ENCODE measurements around the gene SLC33A1. TPM values are rescaled to one million over a fixed set of nuclear protein-coding genes. Genes with fewer than 3 reads are reported as not detected.
"Not testable (repeated sequence)": the region's sequence is repeated elsewhere in the genome, so short reads cannot be mapped to it uniquely, and the experiment has no call there.

SLC33A1 gene
- total and polyA plus RNA-seq, 2 of the 8 experiments (the other 6 are each of a cell fraction or from before 2014, with no cell fraction given): 15.6 to 24.2 TPM

GRCh38 chr3:155828490-155829098, 25.6 kb downstream of the SLC33A1 start:
- H3K23ac ChIP-seq (ENCODE audit: insufficient read length); H3K9me3 ChIP-seq (ENCODE audit: insufficient read depth in 2 of 2, low read depth in 1 of 2, low read length in 1 of 2); H3K27me3 ChIP-seq (replicated peaks in 1 of 4; ENCODE audit: control insufficient read depth in 3 of 4, extremely low read depth in 1 of 4, insufficient read depth in 3 of 4, low read length in 3 of 4); H3K18ac ChIP-seq (ENCODE audit: extremely low read depth, low read length); H3K14ac ChIP-seq (ENCODE audit: insufficient read length); H3K4ac ChIP-seq (replicated peaks; ENCODE audit: insufficient read length, low read depth, low read length); H2BK15ac ChIP-seq (ENCODE audit: low read length); H3K79me1 ChIP-seq (ENCODE audit: low read depth, low read length); H2BK5ac ChIP-seq (ENCODE audit: low read depth, low read length); H3K36me3 ChIP-seq (ENCODE audit: control insufficient read depth in 2 of 4, insufficient read depth in 4 of 4, low read length in 3 of 4); H4K91ac ChIP-seq (replicated peaks; ENCODE audit: insufficient read length, low read length); DNase-seq (ENCODE audit: low read depth in 1 of 2, low spot score in 2 of 2); H3K23me2 ChIP-seq (ENCODE audit: low read depth, low read length); H3K4me1 ChIP-seq (replicated peaks in 1 of 4; ENCODE audit: control insufficient read depth in 3 of 4, insufficient read depth in 4 of 4, low read length in 3 of 4); H3K4me2 ChIP-seq (ENCODE audit: insufficient read depth in 1 of 2, low read depth in 2 of 2, low read length in 2 of 2); H3K4me3 ChIP-seq (ENCODE audit: extremely low read depth in 1 of 4, insufficient read depth in 2 of 4, low read depth in 3 of 4, low read length in 4 of 4); H3K27ac ChIP-seq (ENCODE audit: low read depth, low read length); H2BK20ac ChIP-seq (ENCODE audit: low read length); H2AK5ac ChIP-seq (ENCODE audit: low read depth, low read length); H2BK120ac ChIP-seq (replicated peaks; ENCODE audit: low read depth, low read length); H4K5ac ChIP-seq (ENCODE audit: insufficient read length, low read depth, low read length); H4K8ac ChIP-seq (ENCODE audit: extremely low read depth, insufficient read depth, low read length); POLR2A ChIA-PET (ENCODE audit: partially characterized antibody); H3K9ac ChIP-seq (replicated peaks in 1 of 4; ENCODE audit: extremely low read depth in 1 of 4, low read depth in 3 of 4, low read length in 3 of 4); H3K79me2 ChIP-seq (ENCODE audit: control insufficient read depth in 1 of 2, insufficient read depth in 2 of 2, low read length in 2 of 2); H2AFZ ChIP-seq (ENCODE audit: low read length); H3K56ac ChIP-seq (replicated peaks; ENCODE audit: insufficient read length, low read depth, low read length); FAIRE-seq; H2BK12ac ChIP-seq (ENCODE audit: low read depth, low read length); H4K20me1 ChIP-seq (replicated peaks in 1 of 2; ENCODE audit: control insufficient read depth in 1 of 2, insufficient read depth in 2 of 2, low read length in 2 of 2): not testable (repeated sequence)
- CTCF ChIA-PET (ENCODE audit: partially characterized antibody): interaction anchor here (1.4 kb wide), 1 partner anchor 22 kb away, joined by 4 read pairs; the partner anchor contains the start of gene C3orf33
- 97% methylated on average over 8 of the region's 13 CpGs; no CpG with 5 or more reads in 1 of the 2 experiments for WGBS, 2 experiments (ENCODE audit: extremely low coverage in 1 of 2, insufficient coverage in 1 of 2, insufficient read length in 1 of 2, insufficient replicate concordance in 2 of 2, low coverage in 1 of 2, low lambda C conversion rate in 2 of 2, missing lambda C conversion rate in 1 of 2)
